NCI-H2171 treated with DMSO at 0.1 percent for 48 hours (cell line): Measurements from ENCODE around the gene PAQR8.
"Not testable (repeated sequence)": the region's sequence is repeated elsewhere in the genome, so short reads cannot be mapped to it uniquely, and the experiment has no call there.

Source experiments
- DNase-seq: peaks from one replicate; lab custom pipeline; 2025; lab: John Stamatoyannopoulos, UW

The PAQR8 gene

GRCh38 chr6:52376763-52377162 lies 14.8 kb downstream of the PAQR8 start:
- DNase-seq = no peak

DNA sequence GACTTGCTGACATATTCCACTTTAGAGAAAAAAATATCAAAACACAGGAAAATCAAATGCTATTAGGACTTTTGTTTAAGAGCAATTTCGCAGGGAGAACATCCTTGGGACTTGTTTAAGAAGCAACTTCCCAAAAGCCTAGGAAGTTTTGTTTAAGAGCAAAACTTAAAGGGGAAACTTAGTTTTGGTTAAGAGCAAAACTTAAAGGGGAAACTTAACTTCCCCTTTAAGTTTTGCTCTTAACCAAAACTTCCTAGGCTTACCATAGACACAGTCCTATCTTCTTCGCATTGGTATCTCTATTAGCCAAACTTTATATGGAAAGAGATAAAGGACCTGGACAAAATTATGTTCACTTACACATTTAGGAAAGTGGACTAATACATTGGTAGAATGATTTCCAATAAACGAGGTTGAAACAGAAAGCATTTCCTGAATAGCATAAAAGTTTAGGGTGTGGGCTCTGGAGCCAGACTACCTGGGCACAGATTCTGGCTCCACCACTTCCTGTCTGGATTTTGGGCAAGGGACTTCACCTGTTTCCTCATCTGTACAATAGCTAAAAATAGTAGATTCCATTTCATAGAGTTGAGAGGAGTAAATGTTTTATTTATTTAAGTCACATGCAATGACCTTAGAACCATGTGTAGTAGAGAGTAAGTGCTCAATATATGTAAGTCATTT lies 15.7 kb downstream of the PAQR8 start:
- no peak for DNase-seq

- DNase-seq = no peak
These were observed 19.3 kb downstream of the PAQR8 start for GRCh38 chr6:52381249-52381648.

DNA sequence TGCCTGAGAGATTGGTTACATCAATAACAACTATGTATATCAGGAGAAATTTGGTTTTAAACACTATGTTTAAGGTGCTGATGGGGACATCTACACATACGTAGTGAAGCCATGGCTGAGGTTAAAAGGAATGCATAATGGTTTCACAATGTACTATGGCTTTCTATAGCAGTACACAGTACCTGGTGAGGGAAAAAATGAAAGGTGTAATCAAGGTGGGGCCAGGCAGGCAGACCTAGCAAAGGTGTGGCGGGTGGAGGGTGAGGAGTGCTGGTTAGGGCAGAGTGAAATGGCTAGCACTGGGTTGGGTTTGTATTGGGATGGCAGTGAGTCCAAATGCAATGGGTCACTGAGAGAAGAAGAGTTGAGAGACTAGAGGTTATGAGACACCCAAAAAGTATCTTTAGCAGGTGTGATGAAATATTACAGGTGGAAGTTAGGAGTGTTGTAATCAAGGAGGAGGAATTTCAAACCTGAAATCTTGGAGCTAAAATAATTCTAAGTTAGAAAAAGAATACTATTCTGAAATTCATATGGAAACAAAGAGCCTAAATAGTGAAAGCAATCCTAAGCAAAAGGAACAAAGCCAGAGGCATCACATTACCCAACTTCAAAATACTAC lies 22.3 kb downstream of the PAQR8 start:
- DNase-seq = no peak

- DNase-seq = no peak
These were observed 23.1 kb downstream of the PAQR8 start for GRCh38 chr6:52385074-52385473.

GRCh38 chr6:52388119-52388518 lies 26.2 kb downstream of the PAQR8 start:
- not testable (repeated sequence) for DNase-seq

GRCh38 chr6:52388790-52389189 lies 26.8 kb downstream of the PAQR8 start:
- DNase-seq = no peak

DNA sequence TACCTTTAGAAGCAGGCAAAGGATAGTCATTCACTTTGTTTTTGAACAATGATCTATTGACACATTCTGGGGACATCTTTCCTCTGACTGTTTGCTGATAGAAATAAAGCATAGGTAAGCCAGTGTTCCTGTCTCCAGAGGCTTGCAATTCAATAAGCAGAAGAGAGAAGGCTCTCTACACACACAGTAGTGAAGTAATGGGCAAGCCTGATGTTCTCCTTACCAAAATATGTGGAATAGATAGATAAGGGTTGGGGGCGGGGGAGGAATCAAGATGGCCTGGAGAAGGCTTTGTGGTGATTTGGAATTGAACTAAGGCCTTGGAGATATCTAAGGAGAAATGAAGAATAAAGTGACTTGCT lies 27.3 kb downstream of the PAQR8 start:
- no peak for DNase-seq

DNA sequence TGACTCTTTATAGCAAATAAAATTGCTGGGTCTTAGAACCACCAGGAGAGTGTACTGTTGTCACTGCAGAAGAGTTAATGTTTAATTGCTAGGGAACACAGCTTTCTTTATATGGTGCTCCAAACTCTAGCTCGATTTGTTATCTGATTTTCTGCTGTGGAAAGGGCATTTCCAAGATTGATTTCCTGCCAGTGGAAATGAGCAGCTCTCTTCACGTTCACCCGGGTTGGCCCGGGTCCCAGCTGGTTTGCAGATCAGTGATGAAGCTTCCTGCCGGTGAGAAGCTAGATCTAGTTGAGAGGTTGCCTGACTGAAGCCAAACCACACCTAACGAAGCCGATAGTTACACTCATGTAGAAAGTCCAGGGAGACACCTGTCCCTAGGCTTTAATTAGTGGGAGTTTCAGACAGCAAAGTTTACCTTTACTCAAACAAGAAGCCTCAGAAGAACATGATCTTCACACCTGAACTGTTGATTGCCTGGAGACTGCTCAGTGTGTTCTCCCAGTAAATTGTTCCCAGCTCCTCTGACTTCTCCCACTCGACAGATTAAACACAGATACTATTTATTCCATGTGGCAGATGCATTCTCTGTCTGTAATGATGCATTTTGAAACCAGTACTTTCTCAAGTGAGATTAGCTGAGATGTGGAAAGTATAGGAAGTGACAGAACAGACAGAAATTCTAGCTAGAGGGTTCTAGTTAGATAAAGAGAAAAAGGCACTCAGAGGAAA lies 27.8 kb downstream of the PAQR8 start:
- peak; percentile 37 for DNase-seq

GRCh38 chr6:52390361-52390727 lies 28.4 kb downstream of the PAQR8 start:
- no peak for DNase-seq

GRCh38 chr6:52391599-52391998 lies 29.6 kb downstream of the PAQR8 start:
- no peak for DNase-seq

GRCh38 chr6:52392944-52393343 lies 31.0 kb downstream of the PAQR8 start:
- DNase-seq = no peak

DNA sequence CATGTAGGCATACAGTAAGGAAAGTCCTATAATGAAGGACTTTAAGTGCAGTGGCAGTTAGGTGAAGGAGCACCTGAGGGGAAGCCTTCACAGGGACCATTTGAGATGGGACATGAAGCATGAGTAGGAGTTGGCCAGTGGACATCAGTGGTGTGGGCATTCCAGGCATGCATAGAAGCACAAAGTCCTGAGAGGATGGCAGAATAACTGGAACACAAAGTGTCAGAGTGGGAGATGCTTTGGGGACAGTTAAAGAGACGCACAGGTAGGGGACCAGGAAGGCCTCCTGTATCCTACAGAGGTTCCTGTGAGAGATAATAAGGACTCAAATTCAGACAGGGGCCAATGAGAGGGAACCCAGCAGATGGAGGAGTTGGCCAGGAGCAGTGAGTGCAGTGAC lies 31.8 kb downstream of the PAQR8 start:
- DNase-seq = no peak

DNA sequence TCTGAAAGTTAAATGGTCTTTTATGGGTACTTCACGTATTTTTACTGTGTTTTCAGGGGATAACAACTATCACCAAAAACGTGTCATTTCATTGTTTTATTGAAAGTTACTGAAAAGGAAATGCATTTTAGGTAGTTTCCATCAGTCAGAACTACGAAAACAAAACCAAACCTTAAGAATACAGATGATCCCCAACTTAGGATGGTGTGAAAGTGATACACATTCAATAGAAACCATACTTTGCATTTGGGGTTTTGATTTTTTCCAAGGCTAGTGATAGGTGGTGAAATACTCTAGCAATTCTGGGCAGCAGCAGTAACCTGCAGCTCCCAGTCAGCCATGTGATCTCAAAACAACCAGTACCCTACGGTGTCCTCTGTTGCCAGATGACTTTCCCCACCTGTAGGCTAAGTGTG lies 32.3 kb downstream of the PAQR8 start:
- DNase-seq = no peak

DNA sequence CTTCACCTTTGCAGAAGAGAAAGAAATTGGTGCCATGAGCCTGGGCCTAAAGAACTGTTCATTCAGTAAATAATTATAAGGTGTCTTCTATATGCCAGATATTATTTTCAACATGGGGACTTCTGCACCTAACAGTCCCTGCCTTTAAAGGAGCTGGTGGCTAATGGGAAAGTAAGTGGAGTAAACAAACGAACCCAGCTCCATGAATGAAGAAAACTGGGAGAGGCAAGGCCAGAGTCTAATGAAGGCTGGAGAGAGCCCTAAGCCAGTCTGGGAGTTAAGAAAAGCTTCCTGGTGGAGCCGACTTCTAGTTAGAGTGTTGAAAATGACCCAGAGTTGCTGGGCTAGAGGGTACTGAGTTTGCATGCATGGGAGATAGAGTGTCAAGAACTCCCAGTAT lies 34.0 kb downstream of the PAQR8 start:
- no peak for DNase-seq

DNA sequence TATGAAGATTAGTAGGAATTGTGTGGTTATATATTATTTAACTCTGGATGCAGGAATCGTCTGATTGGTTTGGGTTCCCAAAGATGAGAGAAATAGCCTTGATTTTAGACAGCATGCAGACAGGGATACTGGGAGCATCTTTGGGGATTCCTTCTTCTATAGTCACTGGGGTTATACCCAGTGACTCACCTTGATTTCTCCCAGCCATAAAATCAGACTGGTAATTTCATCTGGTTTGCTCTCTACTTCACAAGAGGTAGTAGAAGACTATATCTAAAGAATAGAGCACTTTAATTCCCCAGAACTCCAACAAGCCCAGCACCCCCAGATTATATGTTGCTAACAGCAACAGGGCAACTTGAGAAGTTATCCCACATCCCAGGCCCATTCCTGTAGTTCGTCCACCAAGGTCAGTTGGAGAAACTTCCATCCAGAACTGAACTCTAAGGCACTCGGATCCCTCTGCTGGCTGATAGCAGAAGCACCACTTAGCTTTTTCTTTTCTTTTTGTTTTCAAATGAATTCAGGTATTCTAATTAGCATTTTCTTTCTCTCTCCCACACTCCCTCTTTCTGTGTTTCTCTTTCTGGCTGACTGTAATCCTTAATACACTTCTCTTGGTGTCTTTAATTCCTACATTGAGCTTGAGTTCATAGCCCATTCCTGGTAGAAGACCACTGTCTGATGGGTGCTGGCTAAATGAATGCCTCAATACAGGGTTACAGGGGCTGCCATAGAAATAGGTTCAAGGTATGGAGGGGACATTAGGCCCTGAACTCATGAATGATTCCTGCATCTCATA lies 37.8 kb downstream of the PAQR8 start:
- DNase-seq = peak; percentile 28

DNA sequence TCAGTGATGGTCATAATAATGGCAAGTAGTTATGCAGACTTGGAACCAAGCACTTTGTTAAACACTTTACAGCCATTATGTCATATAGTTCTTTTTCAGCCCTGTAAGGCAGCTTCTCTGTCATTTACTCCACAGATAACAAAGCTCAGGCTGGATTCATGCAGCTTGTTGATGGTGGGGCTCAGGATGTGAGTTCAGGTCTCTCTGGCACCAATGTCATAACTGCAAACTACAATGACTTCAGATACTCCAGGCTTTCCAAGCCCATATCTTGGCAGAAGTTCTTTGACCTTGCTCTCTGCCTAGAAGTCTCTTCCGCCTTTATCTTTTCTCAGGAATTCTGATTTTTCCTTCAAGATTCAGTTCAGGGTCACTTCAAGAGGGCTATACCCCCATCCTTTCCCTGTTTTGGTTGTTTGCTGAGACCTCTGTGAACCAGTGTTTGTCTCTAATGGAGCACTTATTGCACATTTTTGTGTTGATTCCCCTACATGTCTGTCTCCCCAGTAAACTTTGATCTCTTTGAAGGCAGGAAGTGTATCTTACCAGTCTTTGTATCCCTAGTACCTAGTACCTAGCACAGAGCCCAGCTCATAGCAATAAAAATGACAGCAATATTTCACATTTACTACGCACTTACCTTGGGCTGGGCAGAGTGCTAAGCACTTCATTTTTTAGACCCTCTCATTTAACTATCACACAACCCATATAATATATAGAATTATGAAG lies 38.5 kb downstream of the PAQR8 start:
- DNase-seq = no peak

GRCh38 chr6:52403086-52403485 lies 41.1 kb downstream of the PAQR8 start:
- no peak for DNase-seq

DNA sequence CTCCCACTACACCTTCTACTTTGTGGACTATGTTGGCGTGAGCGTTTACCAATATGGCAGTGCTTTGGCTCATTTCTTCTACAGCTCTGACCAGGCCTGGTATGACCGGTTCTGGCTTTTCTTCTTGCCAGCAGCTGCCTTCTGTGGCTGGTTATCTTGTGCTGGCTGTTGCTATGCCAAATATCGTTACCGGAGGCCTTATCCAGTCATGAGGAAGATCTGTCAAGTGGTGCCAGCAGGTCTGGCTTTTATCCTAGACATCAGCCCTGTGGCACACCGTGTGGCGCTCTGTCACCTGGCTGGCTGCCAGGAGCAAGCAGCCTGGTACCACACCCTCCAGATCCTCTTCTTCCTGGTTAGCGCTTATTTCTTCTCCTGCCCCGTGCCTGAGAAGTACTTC lies 41.7 kb downstream of the PAQR8 start:
- peak; percentile 96 for DNase-seq

- DNase-seq = no peak
These were observed 43.3 kb downstream of the PAQR8 start for GRCh38 chr6:52405243-52405642.

GRCh38 chr6:52407467-52407866 lies 45.5 kb downstream of the PAQR8 start:
- DNase-seq = peak; percentile 77

DNA sequence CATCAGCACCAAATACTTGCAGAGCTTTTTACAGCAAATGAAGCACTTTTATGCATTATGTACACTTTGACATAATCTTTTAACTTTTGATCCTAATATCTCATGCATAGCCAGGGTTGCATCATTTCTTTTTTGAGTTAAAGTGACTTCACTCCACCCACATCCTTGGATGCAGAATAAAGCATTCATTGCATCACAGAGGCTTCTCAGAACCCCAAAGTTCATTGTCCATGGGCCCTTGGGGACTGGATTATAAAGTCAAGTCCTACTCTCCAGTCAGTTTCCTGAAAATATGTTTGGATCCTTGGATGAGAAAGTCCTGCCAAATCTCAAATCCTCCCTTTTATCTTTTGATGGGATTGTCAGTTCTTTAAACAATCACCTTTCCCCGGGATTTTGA lies 47.5 kb downstream of the PAQR8 start:
- no peak for DNase-seq
